Measurements from ENCODE around the gene CCDC9B.

CCDC9B gene

DNA sequence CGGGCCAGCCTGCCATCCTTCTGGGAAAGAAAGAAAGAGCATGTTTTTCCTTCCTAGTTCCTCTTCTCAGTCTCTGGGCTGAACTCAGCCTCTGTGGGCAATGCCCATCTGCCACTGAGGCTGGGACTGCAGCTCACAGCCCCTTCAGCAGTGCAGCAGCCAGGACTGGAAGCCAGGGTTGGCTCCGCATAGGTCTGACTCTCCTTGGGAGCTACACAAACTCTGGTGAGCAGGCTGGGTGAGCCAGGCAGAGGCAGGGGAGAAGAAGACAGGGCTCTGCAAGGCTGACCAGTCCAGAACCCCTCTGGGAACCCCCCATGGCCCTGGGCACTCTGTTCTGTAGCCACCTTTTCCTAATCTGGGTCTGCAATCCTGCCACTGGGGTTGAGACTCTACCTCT lies 20.9 kb upstream of the CCDC9B start:
- Histone ChIP-seq H3K27me3 (ENCODE audit: control insufficient read depth, insufficient read depth, low read length) (peaks cover 46% of the 10 kb centered on the region), H3K4me1 (ENCODE audit: control insufficient read depth, insufficient read depth, low read length) (peaks cover 4% of the 10 kb centered on the region), H3K9ac (ENCODE audit: low read depth, low read length) (no peak overlapping the region), H3K36me3 (ENCODE audit: control insufficient read depth, insufficient read depth, low read length) (no peaks in the 10 kb centered on the region), H3K4me3 (ENCODE audit: low read depth, low read length) (no peak overlapping the region), H3K9me3 (ENCODE audit: control insufficient read depth, insufficient read depth, low read length) (no peaks in the 10 kb centered on the region)

DNA sequence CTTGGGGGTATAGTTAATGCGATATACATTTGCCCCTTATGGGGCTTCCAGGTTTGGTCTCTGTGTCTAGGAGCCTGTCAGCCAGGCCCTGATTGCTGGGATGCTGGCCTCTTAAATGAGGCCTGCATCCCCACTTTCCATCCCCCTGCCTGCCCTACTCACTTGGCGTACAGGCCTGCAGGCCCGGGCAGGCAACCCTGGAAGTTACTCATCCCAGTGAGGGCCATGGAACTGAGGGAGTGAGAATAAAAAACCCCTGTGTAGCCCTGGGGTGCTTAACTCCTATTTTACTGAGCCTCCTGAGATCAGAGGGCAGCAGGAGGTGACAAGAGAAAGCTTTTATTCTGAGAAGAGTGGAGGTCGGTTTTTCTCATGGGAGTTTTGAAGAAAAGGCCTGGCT lies 19.3 kb upstream of the CCDC9B start:
- Histone ChIP-seq H3K27me3 (ENCODE audit: control insufficient read depth, insufficient read depth, low read length) (peaks cover 48% of the 10 kb centered on the region), H3K4me1 (ENCODE audit: control insufficient read depth, insufficient read depth, low read length) (peaks cover 4% of the 10 kb centered on the region), H3K9ac (ENCODE audit: low read depth, low read length) (no peak overlapping the region), H3K36me3 (ENCODE audit: control insufficient read depth, insufficient read depth, low read length) (no peaks in the 10 kb centered on the region), H3K9me3 (ENCODE audit: control insufficient read depth, insufficient read depth, low read length) (no peaks in the 10 kb centered on the region), H3K4me3 (ENCODE audit: low read depth, low read length) (no peak overlapping the region)

DNA sequence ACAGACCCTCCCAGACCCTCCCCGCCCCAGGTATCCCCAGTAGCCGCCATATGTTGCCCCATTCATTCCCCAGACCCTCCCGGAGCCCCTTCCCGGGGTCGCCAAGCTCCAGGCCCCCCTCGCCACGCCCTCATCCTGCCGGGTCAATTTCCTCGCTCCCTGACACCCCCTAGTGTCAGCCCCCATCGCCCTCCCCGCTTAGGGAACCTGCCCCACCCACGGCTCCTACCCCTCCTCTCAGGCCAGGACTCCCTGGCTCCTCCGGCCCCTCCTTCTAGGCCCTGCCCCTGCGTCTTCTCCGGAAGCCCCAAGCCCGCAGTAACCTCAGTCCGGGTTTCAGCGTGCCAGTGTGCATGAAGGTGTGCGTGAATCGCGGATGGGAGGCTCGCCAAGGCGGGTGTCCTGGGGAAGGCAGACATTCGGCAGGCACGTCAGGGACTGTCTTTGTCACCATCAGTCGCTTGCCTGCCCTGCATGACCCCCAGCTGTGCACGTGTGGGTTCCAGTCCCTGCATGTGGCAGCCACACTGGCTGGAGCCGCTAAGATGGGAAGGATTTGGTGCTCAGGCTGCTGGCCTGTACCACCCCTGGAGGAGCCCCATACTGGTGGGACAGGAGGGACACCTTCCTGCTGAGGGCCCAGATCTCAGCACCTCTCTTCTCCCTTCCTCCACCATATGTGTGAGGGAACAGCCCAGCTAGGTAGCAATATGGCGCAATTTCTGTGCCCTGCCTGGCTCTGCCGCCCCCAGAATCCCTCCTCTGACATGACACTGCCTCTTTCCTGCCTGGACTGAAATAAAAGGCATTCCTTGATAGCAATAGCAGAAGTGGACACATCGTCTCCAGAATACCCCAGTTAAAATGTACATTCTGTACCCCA lies 18.0 kb upstream of the CCDC9B start:
- H3K9ac ChIP-seq (ENCODE audit: low read depth, low read length): no peak overlapping the region
- H3K4me1 ChIP-seq (ENCODE audit: control insufficient read depth, insufficient read depth, low read length): peaks cover 13% of the 10 kb centered on the region
- peaks cover 47% of the 10 kb centered on the region for H3K27me3 ChIP-seq (ENCODE audit: control insufficient read depth, insufficient read depth, low read length)
- H3K36me3 ChIP-seq (ENCODE audit: control insufficient read depth, insufficient read depth, low read length): no peaks in the 10 kb centered on the region
- peak overlapping the region; percentile 64 for H3K4me3 ChIP-seq (ENCODE audit: low read depth, low read length)
- H3K9me3 ChIP-seq (ENCODE audit: control insufficient read depth, insufficient read depth, low read length): no peaks in the 10 kb centered on the region

DNA sequence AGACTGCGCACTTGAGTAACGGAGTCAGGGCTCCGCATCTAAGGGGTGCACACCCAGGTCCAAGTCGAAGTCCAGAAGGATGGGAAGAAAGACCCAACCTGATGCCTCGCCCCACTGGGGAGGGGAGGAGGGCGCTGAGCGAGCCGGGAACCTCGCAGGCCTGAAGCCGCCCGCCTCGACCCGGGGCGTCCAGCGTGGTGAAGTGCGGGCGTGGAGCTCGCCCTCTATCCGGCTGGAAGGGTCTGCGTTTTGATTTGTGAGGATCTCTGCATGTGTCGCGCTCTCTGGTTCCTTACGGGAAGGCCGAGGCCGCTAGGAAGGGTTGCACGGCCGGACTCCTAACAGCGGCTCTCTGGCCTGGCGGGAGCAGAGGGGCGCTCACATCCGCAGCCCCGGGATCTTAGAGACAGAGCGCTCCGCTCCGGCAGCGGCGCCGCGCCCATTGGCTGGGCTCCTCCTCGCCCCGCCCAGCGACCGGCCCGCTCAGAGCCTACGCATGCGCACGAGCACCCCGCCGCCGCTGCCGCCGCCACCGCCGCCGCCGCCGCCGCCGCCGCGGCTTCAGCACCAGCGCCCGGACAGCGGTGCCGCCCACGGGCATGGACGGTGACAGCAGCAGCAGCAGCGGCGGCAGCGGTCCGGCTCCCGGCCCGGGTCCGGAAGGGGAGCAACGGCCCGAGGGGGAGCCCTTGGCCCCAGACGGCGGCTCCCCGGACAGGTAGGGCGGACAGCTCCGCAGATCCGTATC lies 17.2 kb upstream of the CCDC9B start, which contains the start of gene DISP2:
Gene DISP2, plus strand, starts transcription at position 497 of the 748 bp plus-strand sequence. Its CDS starts 103 bp downstream, at position 600.
- Histone ChIP-seq H3K9ac (ENCODE audit: low read depth, low read length) (no peak within 1 kb of the TSS), H3K4me1 (ENCODE audit: control insufficient read depth, insufficient read depth, low read length) (peaks cover 13% of the 10 kb centered on the region), H3K4me3 (ENCODE audit: low read depth, low read length) (peak within 1 kb of the TSS; percentile 73), H3K9me3 (ENCODE audit: control insufficient read depth, insufficient read depth, low read length) (no peaks in the 10 kb centered on the region), H3K27me3 (ENCODE audit: control insufficient read depth, insufficient read depth, low read length) (peaks cover 51% of the 10 kb centered on the region), H3K36me3 (ENCODE audit: control insufficient read depth, insufficient read depth, low read length) (no peaks in the 10 kb centered on the region)

DNA sequence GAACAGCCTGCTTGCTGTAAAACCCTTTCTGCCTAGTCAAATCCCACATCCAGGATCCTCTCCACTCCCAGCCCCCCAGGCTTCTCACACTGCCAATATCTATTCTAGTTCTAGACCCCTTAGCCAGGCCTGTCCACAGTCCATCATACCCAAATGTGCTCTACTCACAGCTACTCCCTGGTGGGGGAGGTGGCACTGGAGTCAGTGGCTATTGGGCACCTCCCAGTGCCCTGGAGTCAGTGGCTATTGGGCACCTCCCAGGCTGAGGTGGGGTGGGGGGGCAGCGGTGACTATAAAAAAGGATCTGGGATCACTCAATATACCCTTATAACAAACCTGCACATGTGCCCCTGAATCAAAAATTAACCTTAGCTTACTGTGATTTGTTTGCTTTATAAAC lies 16.5 kb upstream of the CCDC9B start:
- H3K4me1 ChIP-seq (ENCODE audit: control insufficient read depth, insufficient read depth, low read length): peaks cover 13% of the 10 kb centered on the region
- no peaks in the 10 kb centered on the region for H3K9me3 ChIP-seq (ENCODE audit: control insufficient read depth, insufficient read depth, low read length)
- H3K4me3 ChIP-seq (ENCODE audit: low read depth, low read length): peak overlapping the region; percentile 73
- H3K27me3 ChIP-seq (ENCODE audit: control insufficient read depth, insufficient read depth, low read length): peaks cover 50% of the 10 kb centered on the region
- no peaks in the 10 kb centered on the region for H3K36me3 ChIP-seq (ENCODE audit: control insufficient read depth, insufficient read depth, low read length)
- no peak overlapping the region for H3K9ac ChIP-seq (ENCODE audit: low read depth, low read length)

DNA sequence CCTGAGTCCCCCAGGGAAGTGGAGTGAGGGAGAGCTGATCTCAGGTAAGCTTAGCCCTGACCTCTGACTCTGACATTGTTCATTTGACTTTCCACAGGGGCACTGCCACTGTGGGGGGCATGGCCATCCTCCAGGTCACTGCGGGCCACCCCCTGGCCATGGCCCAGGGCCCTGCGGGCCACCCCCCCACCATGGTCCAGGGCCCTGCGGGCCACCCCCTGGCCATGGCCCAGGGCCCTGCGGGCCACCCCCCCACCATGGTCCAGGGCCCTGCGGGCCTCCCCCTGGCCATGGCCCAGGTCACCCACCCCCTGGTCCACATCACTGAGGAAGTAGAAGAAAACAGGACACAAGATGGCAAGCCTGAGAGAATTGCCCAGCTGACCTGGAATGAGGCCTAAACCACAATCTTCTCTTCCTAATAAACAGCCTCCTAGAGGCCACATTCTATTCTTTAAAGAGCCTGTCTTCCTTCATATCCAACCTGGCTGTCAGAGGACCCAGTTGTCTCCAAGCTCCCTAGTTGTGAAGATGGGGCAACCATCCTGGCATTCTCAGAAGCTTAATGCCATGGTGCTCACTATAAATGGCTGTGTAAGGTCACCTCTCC lies 15.3 kb upstream of the CCDC9B start:
- Histone ChIP-seq H3K27me3 (ENCODE audit: control insufficient read depth, insufficient read depth, low read length) (peaks cover 38% of the 10 kb centered on the region), H3K9ac (ENCODE audit: low read depth, low read length) (no peak overlapping the region), H3K4me1 (ENCODE audit: control insufficient read depth, insufficient read depth, low read length) (peaks cover 13% of the 10 kb centered on the region), H3K4me3 (ENCODE audit: low read depth, low read length) (no peak overlapping the region), H3K9me3 (ENCODE audit: control insufficient read depth, insufficient read depth, low read length) (no peaks in the 10 kb centered on the region), H3K36me3 (ENCODE audit: control insufficient read depth, insufficient read depth, low read length) (no peaks in the 10 kb centered on the region)

GRCh38 chr15:40354408-40355171 lies 13.9 kb upstream of the CCDC9B start:
- Histone ChIP-seq H3K9ac (ENCODE audit: low read depth, low read length) (no peak overlapping the region), H3K9me3 (ENCODE audit: control insufficient read depth, insufficient read depth, low read length) (no peaks in the 10 kb centered on the region), H3K4me3 (ENCODE audit: low read depth, low read length) (peak overlapping the region; percentile 32), H3K4me1 (ENCODE audit: control insufficient read depth, insufficient read depth, low read length) (peaks cover 13% of the 10 kb centered on the region), H3K27me3 (ENCODE audit: control insufficient read depth, insufficient read depth, low read length) (peaks cover 37% of the 10 kb centered on the region), H3K36me3 (ENCODE audit: control insufficient read depth, insufficient read depth, low read length) (no peaks in the 10 kb centered on the region)

DNA sequence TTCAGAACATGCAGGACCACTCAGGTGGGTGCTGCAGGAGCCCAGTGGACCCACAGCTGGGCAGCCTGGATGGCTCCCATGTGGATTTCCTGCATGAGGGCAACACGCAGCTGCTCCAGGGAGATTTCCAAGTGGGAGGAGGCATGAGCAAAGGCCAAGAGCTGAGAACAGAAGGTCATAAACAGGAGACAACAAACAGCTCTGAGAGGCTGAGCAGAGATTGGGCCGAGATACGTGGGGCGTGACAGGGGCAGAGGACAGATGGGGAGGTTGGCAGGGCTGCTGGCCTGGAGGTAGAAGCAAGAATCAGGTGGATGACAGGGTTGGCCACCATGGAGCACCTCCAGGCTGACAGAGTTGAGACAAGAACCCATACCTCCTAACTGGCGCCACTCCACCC lies 13.0 kb upstream of the CCDC9B start:
- Histone ChIP-seq H3K36me3 (ENCODE audit: control insufficient read depth, insufficient read depth, low read length) (no peaks in the 10 kb centered on the region), H3K27me3 (ENCODE audit: control insufficient read depth, insufficient read depth, low read length) (peaks cover 28% of the 10 kb centered on the region), H3K4me1 (ENCODE audit: control insufficient read depth, insufficient read depth, low read length) (peaks cover 9% of the 10 kb centered on the region), H3K4me3 (ENCODE audit: low read depth, low read length) (no peak overlapping the region), H3K9ac (ENCODE audit: low read depth, low read length) (no peak overlapping the region), H3K9me3 (ENCODE audit: control insufficient read depth, insufficient read depth, low read length) (no peaks in the 10 kb centered on the region)

DNA sequence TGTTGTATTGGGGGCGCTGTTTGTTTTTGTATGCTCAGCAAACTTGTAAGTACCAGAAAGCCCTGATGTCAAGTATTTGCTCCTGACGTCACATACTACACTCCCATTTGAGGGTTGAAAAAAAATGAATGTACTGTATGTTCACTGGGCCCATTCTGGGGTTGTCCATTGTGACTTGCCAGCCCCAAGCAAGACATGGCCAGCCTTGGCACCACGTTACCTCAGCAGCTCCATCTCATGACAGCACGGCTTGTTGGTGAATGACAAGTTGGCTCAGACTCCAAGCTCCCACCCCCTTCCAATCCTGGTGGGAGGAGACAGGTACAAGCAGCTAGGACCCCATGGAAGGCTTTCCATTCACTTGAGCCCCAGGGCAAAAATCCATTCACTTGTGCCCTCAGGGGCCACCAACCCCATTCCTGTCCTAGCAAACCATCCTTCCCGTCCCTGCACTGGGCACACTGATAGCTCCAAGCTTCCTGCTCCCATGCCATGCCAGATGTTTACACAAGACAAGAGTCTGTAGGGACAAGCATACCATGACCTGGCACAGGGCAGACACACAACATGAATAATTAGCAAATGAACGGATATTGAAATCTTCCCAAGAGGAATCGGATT lies 11.7 kb upstream of the CCDC9B start:
- H3K27me3 ChIP-seq (ENCODE audit: control insufficient read depth, insufficient read depth, low read length): peaks cover 28% of the 10 kb centered on the region
- H3K4me1 ChIP-seq (ENCODE audit: control insufficient read depth, insufficient read depth, low read length): peaks cover 9% of the 10 kb centered on the region
- no peak overlapping the region for H3K4me3 ChIP-seq (ENCODE audit: low read depth, low read length)

DNA sequence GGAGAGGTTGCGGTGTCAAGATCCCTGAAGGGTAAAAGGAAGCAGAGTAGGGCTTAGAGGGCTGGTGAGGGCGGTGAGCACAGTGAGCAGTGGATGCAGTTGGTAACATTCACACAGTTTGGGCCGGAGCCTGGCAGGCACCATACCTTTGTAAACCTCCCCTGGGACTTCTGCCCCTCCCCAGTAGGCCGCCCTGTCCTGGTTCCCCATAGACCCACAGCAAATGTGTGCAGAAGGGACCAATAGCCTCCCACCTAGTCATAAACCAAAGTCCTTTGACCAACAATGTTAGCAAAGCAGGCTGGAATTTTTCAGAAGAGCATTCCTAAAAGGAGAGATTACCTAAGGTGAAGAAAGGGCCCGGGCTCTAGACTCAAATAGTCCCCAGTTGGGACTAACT lies 8.4 kb upstream of the CCDC9B start:
- H3K36me3 ChIP-seq (ENCODE audit: control insufficient read depth, insufficient read depth, low read length): no peaks in the 10 kb centered on the region

More for the DNA sequence above, 11.7 kb upstream of the CCDC9B start:
- H3K36me3 ChIP-seq (ENCODE audit: control insufficient read depth, insufficient read depth, low read length): no peaks in the 10 kb centered on the region
- no peak overlapping the region for H3K9ac ChIP-seq (ENCODE audit: low read depth, low read length)
- H3K9me3 ChIP-seq (ENCODE audit: control insufficient read depth, insufficient read depth, low read length): no peaks in the 10 kb centered on the region

GRCh38 chr15:40348474-40348870 lies 7.7 kb upstream of the CCDC9B start:
- no peaks in the 10 kb centered on the region for H3K4me1 ChIP-seq (ENCODE audit: control insufficient read depth, insufficient read depth, low read length)
- no peaks in the 10 kb centered on the region for H3K9me3 ChIP-seq (ENCODE audit: control insufficient read depth, insufficient read depth, low read length)
- H3K9ac ChIP-seq (ENCODE audit: low read depth, low read length): no peak overlapping the region
- H3K36me3 ChIP-seq (ENCODE audit: control insufficient read depth, insufficient read depth, low read length): no peaks in the 10 kb centered on the region
- no peak overlapping the region for H3K4me3 ChIP-seq (ENCODE audit: low read depth, low read length)
- H3K27me3 ChIP-seq (ENCODE audit: control insufficient read depth, insufficient read depth, low read length): peaks cover 7% of the 10 kb centered on the region

More for the DNA sequence above, 8.4 kb upstream of the CCDC9B start:
- Histone ChIP-seq H3K27me3 (ENCODE audit: control insufficient read depth, insufficient read depth, low read length) (peaks cover 10% of the 10 kb centered on the region), H3K4me1 (ENCODE audit: control insufficient read depth, insufficient read depth, low read length) (peaks cover 4% of the 10 kb centered on the region), H3K9me3 (ENCODE audit: control insufficient read depth, insufficient read depth, low read length) (no peaks in the 10 kb centered on the region), H3K4me3 (ENCODE audit: low read depth, low read length) (no peak overlapping the region), H3K9ac (ENCODE audit: low read depth, low read length) (no peak overlapping the region)
